ENCODE data around the gene ANKRD55. TPM values are rescaled to one million over a fixed set of nuclear protein-coding genes. Genes with fewer than 3 reads are reported as not detected.
"Not testable (repeated sequence)": the region's sequence is repeated elsewhere in the genome, so short reads cannot be mapped to it uniquely, and the experiment has no call there.

Gene ANKRD55
- total RNA-seq, 1 experiment from 2014 or later, result not detected

GRCh38 chr5:56208681-56209080 lies 24.4 kb downstream of the ANKRD55 start:
- DNase-seq (ENCODE audit: unreplicated experiment), result no peak
- Mint-ChIP-seq H3K36me3 (ENCODE audit: insufficient read depth, unreplicated experiment) (peaks cover 7% of the 10 kb centered on the region), H3K27me3 (ENCODE audit: insufficient read depth, unreplicated experiment) (no peaks in the 10 kb centered on the region), H3K4me3 (ENCODE audit: unreplicated experiment) (no peak overlapping the region), H3K4me1 (ENCODE audit: insufficient read depth, unreplicated experiment) (peaks cover 15% of the 10 kb centered on the region), H3K9me3 (ENCODE audit: unreplicated experiment) (no peaks in the 10 kb centered on the region), H3K27ac (ENCODE audit: low read depth, unreplicated experiment) (no peak overlapping the region)
- ChIA-PET POLR2A (interaction anchor here (0.6 to 0.7 kb wide), 2 partner anchors 84 to 339 kb away, joined by 3 read pairs; no protein-coding TSS in a partner anchor), CTCF (interaction anchor here (0.6 to 1.6 kb wide), 4 partner anchors 7 to 630 kb away, joined by 3 to 6 read pairs (median 4); no protein-coding TSS in a partner anchor)
- no TSS peak for BruUV-seq (replicated peaks)
- intact Hi-C loops (cut with micrococcal nuclease), result loop anchor here (10.0 kb wide), 1 partner anchor 134 kb away; no protein-coding TSS in a partner anchor
- TF ChIP-seq CTCF (IDR thresholded peaks at IDR 0.05; ENCODE audit: unreplicated experiment), result no peak

- intact Hi-C loops (cut with micrococcal nuclease), result loop anchor here (10.0 kb wide), 1 partner anchor 133 kb away; no protein-coding TSS in a partner anchor
- no peak for TF ChIP-seq CTCF (IDR thresholded peaks at IDR 0.05; ENCODE audit: unreplicated experiment)
- no peak overlapping the region for H3K4me3 Mint-ChIP-seq (ENCODE audit: unreplicated experiment)
- DNase-seq (ENCODE audit: unreplicated experiment), result no peak
- no peaks in the 10 kb centered on the region for H3K27me3 Mint-ChIP-seq (ENCODE audit: insufficient read depth, unreplicated experiment)
- no peak overlapping the region for H3K27ac Mint-ChIP-seq (ENCODE audit: low read depth, unreplicated experiment)
- CTCF ChIA-PET, result interaction anchor here (0.5 to 1.1 kb wide), 2 partner anchors 272 to 559 kb away, joined by 3 to 5 read pairs; no protein-coding TSS in a partner anchor
- H3K9me3 Mint-ChIP-seq (ENCODE audit: unreplicated experiment), result no peaks in the 10 kb centered on the region
- BruUV-seq (replicated peaks), result no TSS peak
- POLR2A ChIA-PET, result no interaction called here
- peaks cover 7% of the 10 kb centered on the region for H3K36me3 Mint-ChIP-seq (ENCODE audit: insufficient read depth, unreplicated experiment)
- H3K4me1 Mint-ChIP-seq (ENCODE audit: insufficient read depth, unreplicated experiment), result peaks cover 15% of the 10 kb centered on the region
Observed at GRCh38 chr5:56207537-56207936, 25.6 kb downstream of the ANKRD55 start.

- TF ChIP-seq CTCF (IDR thresholded peaks at IDR 0.05; ENCODE audit: unreplicated experiment), result no peak
- Mint-ChIP-seq H3K27ac (ENCODE audit: low read depth, unreplicated experiment) (no peak overlapping the region), H3K4me1 (ENCODE audit: insufficient read depth, unreplicated experiment) (peaks cover 4% of the 10 kb centered on the region), H3K27me3 (ENCODE audit: insufficient read depth, unreplicated experiment) (no peaks in the 10 kb centered on the region), H3K4me3 (ENCODE audit: unreplicated experiment) (no peak overlapping the region), H3K36me3 (ENCODE audit: insufficient read depth, unreplicated experiment) (peaks cover under 1% of the 10 kb centered on the region), H3K9me3 (ENCODE audit: unreplicated experiment) (no peaks in the 10 kb centered on the region)
- DNase-seq (ENCODE audit: unreplicated experiment), result no peak
- intact Hi-C loops (cut with micrococcal nuclease), result loop anchor here (10.0 kb wide), 1 partner anchor 132 kb away; no protein-coding TSS in a partner anchor
- POLR2A ChIA-PET, result no interaction called here
- BruUV-seq (replicated peaks), result no TSS peak
- CTCF ChIA-PET, result interaction anchor here (0.6 kb wide), 2 partner anchors 68 to 996 kb away, joined by 3 to 4 read pairs; no protein-coding TSS in a partner anchor
Observed at GRCh38 chr5:56206126-56206910, 26.8 kb downstream of the ANKRD55 start.

GRCh38 chr5:56203936-56204335 lies 29.2 kb downstream of the ANKRD55 start:
- DNase-seq (ENCODE audit: unreplicated experiment); H3K4me3 Mint-ChIP-seq (ENCODE audit: unreplicated experiment); H3K27me3 Mint-ChIP-seq (ENCODE audit: insufficient read depth, unreplicated experiment); H3K9me3 Mint-ChIP-seq (ENCODE audit: unreplicated experiment); POLR2A ChIA-PET; H3K36me3 Mint-ChIP-seq (ENCODE audit: insufficient read depth, unreplicated experiment); H3K4me1 Mint-ChIP-seq (ENCODE audit: insufficient read depth, unreplicated experiment); CTCF ChIA-PET; BruUV-seq (replicated peaks); H3K27ac Mint-ChIP-seq (ENCODE audit: low read depth, unreplicated experiment): not testable (repeated sequence)
- intact Hi-C loops (cut with micrococcal nuclease), result loop anchor here (5.0 to 10.0 kb wide), 2 partner anchors 129 to 492 kb away; partner anchors contain the start of gene SLC38A9
